WTC11 (cell line): ENCODE measurements around the gene C2orf76. TPM values are rescaled to one million over a fixed set of nuclear protein-coding genes. Genes with fewer than 3 reads are reported as not detected.

Experiments used
- ATAC-seq: fragments of 200-7000 bp; cut with Tn5 transposase; 2 replicates; pipeline ENCODE4 v1.10.0; 2021; ENCODE audit warnings: mild to moderate bottlenecking, moderate library complexity
- CTCF ChIA-PET: fragments of 300-600 bp; sonication (Branson Sonifier 250); formaldehyde crosslinking; loops from one replicate; lab custom pipeline; 2021; ENCODE audit warnings: antibody characterized with exemption; lab: Charles Lee
- POLR2A ChIA-PET: fragments of 350-600 bp; sonication (Branson Sonifier 250); formaldehyde crosslinking; loops from one replicate; lab custom pipeline; 2021; ENCODE audit warnings: antibody characterized with exemption; lab: Charles Lee
- DNase-seq: peaks from one replicate; pipeline ENCODE4 v3.0.0; 2021; ENCODE audit warnings: low spot score
- H3K27ac Mint-ChIP-seq: 2 replicates; pipeline ENCODE4 v1.8.0; 2021; ENCODE audit warnings: mixed read lengths
- H3K27me3 Mint-ChIP-seq: 2 replicates; pipeline ENCODE4 v1.8.0; 2021; ENCODE audit warnings: low read depth, mild to moderate bottlenecking, moderate library complexity, mixed read lengths
- H3K36me3 Mint-ChIP-seq: 2 replicates; pipeline ENCODE4 v1.8.0; 2021; ENCODE audit warnings: mixed read lengths
- H3K4me1 Mint-ChIP-seq: 2 replicates; pipeline ENCODE4 v1.8.0; 2022; ENCODE audit warnings: mixed read lengths
- H3K4me3 Mint-ChIP-seq: 2 replicates; pipeline ENCODE4 v1.8.0; 2021; ENCODE audit warnings: mild to moderate bottlenecking, moderate library complexity, mixed read lengths
- H3K9me3 Mint-ChIP-seq: 2 replicates; pipeline ENCODE4 v1.8.0; 2021; ENCODE audit warnings: mixed read lengths
- ARID4B ChIP-seq: sonication (generic); formaldehyde crosslinking; IDR thresholded peaks from 2 replicates; pipeline ENCODE4 v1.8.0; 2023; ENCODE audit warnings: missing genetic modification reagents, mild to moderate bottlenecking, borderline replicate concordance
- ATF3 ChIP-seq: sonication (generic); formaldehyde crosslinking; conservative IDR thresholded peaks from 2 replicates; pipeline ENCODE4 v1.8.1; 2022; ENCODE audit warnings: mild to moderate bottlenecking, missing genetic modification reagents
- CDX4 ChIP-seq: fragments of 250-450 bp; sonication (Bioruptor Pico); IDR thresholded peaks from 2 replicates; pipeline ENCODE4 v1.9.0; 2021; ENCODE audit warnings: moderate library complexity, mild to moderate bottlenecking, inconsistent platforms, borderline replicate concordance
- CREM ChIP-seq: sonication (generic); formaldehyde crosslinking; IDR thresholded peaks from 2 replicates; pipeline ENCODE4 v1.8.1; 2022; ENCODE audit warnings: mild to moderate bottlenecking, missing genetic modification reagents, moderate library complexity
- E2F1 ChIP-seq: sonication (generic); formaldehyde crosslinking; IDR thresholded peaks from 2 replicates; pipeline ENCODE4 v1.8.0; 2022; ENCODE audit warnings: mild to moderate bottlenecking, missing genetic modification reagents
- E2F4 ChIP-seq: sonication (generic); formaldehyde crosslinking; IDR thresholded peaks from 2 replicates; pipeline ENCODE4 v1.8.1; 2022; ENCODE audit warnings: low read depth, mild to moderate bottlenecking, moderate library complexity, missing genetic modification reagents, borderline replicate concordance
- EMX1 ChIP-seq: fragments of 250-450 bp; sonication (Bioruptor Pico); IDR thresholded peaks from 2 replicates; pipeline ENCODE4 v1.8.0; 2021; ENCODE audit warnings: mild to moderate bottlenecking
- FOXP1 ChIP-seq: sonication (generic); formaldehyde crosslinking; IDR thresholded peaks from 2 replicates; pipeline ENCODE4 v1.8.0; 2022; ENCODE audit warnings: missing genetic modification reagents, mild to moderate bottlenecking, moderate library complexity, borderline replicate concordance
- FOXP4 ChIP-seq: sonication (generic); formaldehyde crosslinking; IDR thresholded peaks from 2 replicates; pipeline ENCODE4 v1.8.0; 2022; ENCODE audit warnings: mild to moderate bottlenecking, missing genetic modification reagents
- GABPB1 ChIP-seq: sonication (generic); formaldehyde crosslinking; IDR thresholded peaks from 2 replicates; pipeline ENCODE4 v1.8.1; 2023; ENCODE audit warnings: mild to moderate bottlenecking, missing genetic modification reagents
- GTF2I ChIP-seq: fragments of 250-450 bp; sonication (Bioruptor Pico); conservative IDR thresholded peaks from 2 replicates; pipeline ENCODE4 v1.4.0; 2021; ENCODE audit warnings: mild to moderate bottlenecking
- HMGA2 ChIP-seq: fragments of 250-450 bp; sonication (Bioruptor Pico); IDR thresholded peaks from 2 replicates; pipeline ENCODE4 v1.4.0; 2021; ENCODE audit warnings: mild to moderate bottlenecking, moderate library complexity
- KAT7 ChIP-seq: sonication (generic); formaldehyde crosslinking; IDR thresholded peaks from 2 replicates; pipeline ENCODE4 v1.8.1; 2023; ENCODE audit warnings: missing genetic modification reagents, mild to moderate bottlenecking, borderline replicate concordance
- NR3C1 ChIP-seq: sonication (generic); formaldehyde crosslinking; conservative IDR thresholded peaks from 2 replicates; pipeline ENCODE4 v1.8.1; 2023; ENCODE audit warnings: low read depth, mild to moderate bottlenecking, missing genetic modification reagents
- RORB ChIP-seq: fragments of 250-450 bp; sonication (Bioruptor Pico); IDR thresholded peaks from 2 replicates; pipeline ENCODE4 v1.9.0; 2021; ENCODE audit warnings: mild to moderate bottlenecking
- SMAD3 ChIP-seq: sonication (generic); formaldehyde crosslinking; IDR thresholded peaks from 2 replicates; pipeline ENCODE4 v1.8.0; 2022; ENCODE audit warnings: missing genetic modification reagents, mild to moderate bottlenecking, borderline replicate concordance
- SOX15 ChIP-seq: fragments of 250-450 bp; sonication (Bioruptor Pico); IDR thresholded peaks from 2 replicates; pipeline ENCODE4 v1.9.0; 2021; ENCODE audit warnings: mild to moderate bottlenecking
- TP53 ChIP-seq: sonication (generic); formaldehyde crosslinking; IDR thresholded peaks from 2 replicates; pipeline ENCODE4 v1.8.1; 2023; ENCODE audit warnings: mild to moderate bottlenecking, missing genetic modification reagents
- USF1 ChIP-seq: sonication (generic); formaldehyde crosslinking; IDR thresholded peaks from 2 replicates; pipeline ENCODE4 v1.8.0; 2022; ENCODE audit warnings: mild to moderate bottlenecking, missing genetic modification reagents
- USF2 ChIP-seq: sonication (generic); formaldehyde crosslinking; IDR thresholded peaks from 2 replicates; pipeline ENCODE4 v1.8.1; 2023; ENCODE audit warnings: mild to moderate bottlenecking, missing genetic modification reagents, moderate library complexity
- ZNF263 ChIP-seq: sonication (generic); formaldehyde crosslinking; IDR thresholded peaks from 2 replicates; pipeline ENCODE4 v1.8.1; 2022; ENCODE audit warnings: low read depth, mild to moderate bottlenecking, moderate library complexity, missing genetic modification reagents
- ZNF317 ChIP-seq: sonication (generic); formaldehyde crosslinking; IDR thresholded peaks from 2 replicates; pipeline ENCODE4 v1.8.1; 2023; ENCODE audit warnings: low read depth, mild to moderate bottlenecking, moderate library complexity, missing genetic modification reagents, borderline replicate concordance
- ZNF396 ChIP-seq: fragments of 250-450 bp; sonication (Bioruptor Pico); IDR thresholded peaks from 2 replicates; pipeline ENCODE4 v1.8.0; 2021; ENCODE audit warnings: mild to moderate bottlenecking, moderate library complexity, borderline replicate concordance
- ZNF671 ChIP-seq: fragments of 250-450 bp; sonication (Bioruptor Pico); IDR thresholded peaks from 2 replicates; pipeline ENCODE4 v1.8.0; 2021; ENCODE audit warnings: mild to moderate bottlenecking
- total RNA-seq: library from RNA; stranded (reverse); gene quantifications from 3 replicates; pipeline ENCODE4 v1.2.3, GENCODE V29; 2021

Gene C2orf76
- total RNA-seq, 1 experiment from 2014 or later, result 4.4 TPM

GRCh38 chr2:119286661-119287060 is 80.0 kb downstream of the C2orf76 start:
- TF ChIP-seq USF1 (CRISPR knock-in tag) (no peak), ZNF317 (no peak), SMAD3 (CRISPR knock-in tag) (no peak), KAT7 (CRISPR knock-in tag) (no peak), FOXP1 (no peak)
- Mint-ChIP-seq H3K27me3 (no peaks in the 10 kb centered on the region), H3K4me3 (no peak overlapping the region), H3K36me3 (no peaks in the 10 kb centered on the region), H3K4me1 (peaks cover 8% of the 10 kb centered on the region), H3K27ac (no peak overlapping the region), H3K9me3 (no peaks in the 10 kb centered on the region)
- ATAC-seq (no peak), DNase-seq (no peak)
- CTCF ChIA-PET, result no interaction called here
- POLR2A ChIA-PET, result no interaction called here

- no peaks in the 10 kb centered on the region; the same call in 1 of the 2 replicates for H3K27me3 Mint-ChIP-seq
- TF ChIP-seq HMGA2 (CRISPR knock-in tag), result no peak
- no peak for TF ChIP-seq E2F1 (CRISPR knock-in tag)
- no peak for TF ChIP-seq ARID4B (CRISPR knock-in tag)
- TF ChIP-seq NR3C1, result no peak
- no peak for TF ChIP-seq RORB (CRISPR knock-in tag)
- TF ChIP-seq GABPB1 (CRISPR knock-in tag), result no peak
- no peak for TF ChIP-seq FOXP4 (CRISPR knock-in tag)
- TF ChIP-seq E2F4 (CRISPR knock-in tag), result no peak
- TF ChIP-seq USF2 (CRISPR knock-in tag), result no peak
- TF ChIP-seq ZNF396 (CRISPR knock-in tag), result no peak
- TF ChIP-seq EMX1 (CRISPR knock-in tag), result no peak
- TF ChIP-seq CREM, result no peak
- TF ChIP-seq TP53 (CRISPR knock-in tag), result no peak
- TF ChIP-seq ZNF263 (CRISPR knock-in tag), result no peak
- no peak for TF ChIP-seq ZNF671 (CRISPR knock-in tag)
- TF ChIP-seq KAT7 (CRISPR knock-in tag), result no peak
- no peak for TF ChIP-seq GTF2I (CRISPR knock-in tag)
- no peak for TF ChIP-seq CDX4
- TF ChIP-seq ATF3 (CRISPR knock-in tag), result no peak
- TF ChIP-seq SOX15 (CRISPR knock-in tag), result no peak
- H3K9me3 Mint-ChIP-seq, result no peaks in the 10 kb centered on the region
- H3K36me3 Mint-ChIP-seq, result no peaks in the 10 kb centered on the region
- no peak overlapping the region for H3K27ac Mint-ChIP-seq
- DNase-seq (no peak), ATAC-seq (no peak)
- ChIA-PET CTCF (interaction anchor here (1.2 kb wide), 1 partner anchor 9 kb away, joined by 3 read pairs; no protein-coding TSS in a partner anchor), POLR2A (no interaction called here)
- no peak overlapping the region for H3K4me3 Mint-ChIP-seq
- H3K4me1 Mint-ChIP-seq, result no peaks in the 10 kb centered on the region
Observed at GRCh38 chr2:119283873-119284331, 82.7 kb downstream of the C2orf76 start.
